K562 (cell line): ENCODE results near the gene PLA1A. TPM values are rescaled to one million over a fixed set of nuclear protein-coding genes. Genes with fewer than 3 reads are reported as not detected.

Experiments used
- CEBPB ChIP-seq: fragments of 450-650 bp; IDR thresholded peaks from 2 replicates; pipeline ENCODE4 v1.6.1; 2016; ENCODE audit warnings: missing genetic modification characterization, missing compliant biosample characterization
- CTBP1 ChIP-seq: fragments of 450-650 bp; IDR thresholded peaks from 2 replicates; pipeline ENCODE4 v1.6.1; 2016; ENCODE audit warnings: borderline replicate concordance
- GATA2 ChIP-seq: sonication (generic); formaldehyde crosslinking; IDR thresholded peaks from 2 replicates; pipeline ENCODE4 v1.4.0; 2020; ENCODE audit warnings: mild to moderate bottlenecking, missing genetic modification reagents
- GTF2A2 ChIP-seq: IDR thresholded peaks from 2 replicates; pipeline ENCODE4 v1.6.1; 2016; ENCODE audit warnings: mild to moderate bottlenecking, missing genetic modification characterization, missing compliant biosample characterization
- HDAC6 ChIP-seq: IDR thresholded peaks from 2 replicates; pipeline ENCODE4 v1.6.1; 2012; ENCODE audit warnings: low read depth, mild to moderate bottlenecking, control low read depth, inconsistent platforms, low read length, moderate library complexity
- HNRNPK ChIP-seq: fragments of 200-400 bp; formaldehyde crosslinking; IDR thresholded peaks from one replicate; pipeline ENCODE4 v1.6.1; 2018; ENCODE audit warnings: mild to moderate bottlenecking, low read depth, low read length; ENCODE audit not compliant: poor library complexity, severe bottlenecking
- PPARD ChIP-seq: fragments of 250-450 bp; sonication (Bioruptor Pico); IDR thresholded peaks from 2 replicates; pipeline ENCODE4 v1.8.0; 2022; ENCODE audit warnings: inconsistent platforms, mild to moderate bottlenecking, moderate library complexity
- PRPF4 ChIP-seq: fragments of 200-400 bp; formaldehyde crosslinking; IDR thresholded peaks from one replicate; pipeline ENCODE4 v1.6.1; 2017; ENCODE audit warnings: low read length, low read depth, mild to moderate bottlenecking; ENCODE audit not compliant: insufficient read depth, poor library complexity, severe bottlenecking
- RNF2 ChIP-seq: sonication (generic); IDR thresholded peaks from 2 replicates; pipeline ENCODE4 v1.6.1; 2016
- SLC30A9 ChIP-seq: fragments of 250-450 bp; sonication (Bioruptor Pico); IDR thresholded peaks from 2 replicates; pipeline ENCODE4 v1.8.0; 2022; ENCODE audit warnings: mild to moderate bottlenecking, moderate library complexity
- SPI1 ChIP-seq: IDR thresholded peaks from 2 replicates; pipeline ENCODE4 v1.6.1; 2011; ENCODE audit warnings: low read depth, low read length, control low read depth, borderline replicate concordance
- TEAD4 ChIP-seq, 2 experiments: sonication (generic) in 1 of 2; formaldehyde crosslinking in 1 of 2; IDR thresholded peaks; 2 replicates each; pipeline versions ENCODE4 v1.6.1 to v1.8.0; 2012 to 2022; ENCODE audit warnings: borderline replicate concordance in 1 of 2, inconsistent platforms in 1 of 2, low read length in 1 of 2, mild to moderate bottlenecking in 1 of 2, missing genetic modification reagents in 1 of 2
- TFAM ChIP-seq: fragments of 250-450 bp; sonication (Bioruptor Pico); conservative IDR thresholded peaks from 2 replicates; pipeline ENCODE4 v1.5.0; 2021; ENCODE audit warnings: mild to moderate bottlenecking, moderate library complexity
- TSC22D4 ChIP-seq: fragments of 450-650 bp; IDR thresholded peaks from 2 replicates; pipeline ENCODE4 v1.6.1; 2016; ENCODE audit warnings: missing genetic modification characterization, missing biosample characterization, control low read depth
- ZNF143 ChIP-seq: sonication (generic); formaldehyde crosslinking; IDR thresholded peaks from 2 replicates; pipeline ENCODE4 v1.9.0; 2022; ENCODE audit warnings: mild to moderate bottlenecking, missing genetic modification reagents
- ZNF311 ChIP-seq: fragments of 250-450 bp; sonication (Bioruptor Pico); IDR thresholded peaks from 2 replicates; pipeline ENCODE4 v1.4.0; 2020; ENCODE audit warnings: mild to moderate bottlenecking, moderate library complexity
- polyA plus RNA-seq, 8 experiments: library from polyadenylated mRNA; depleted of rRNA in 4 of 8; stranded (reverse) in 5 of 8; unstranded in 3 of 8; fragments of >200 nt; fragmentation: Nextera tagmentation in 2 of 8; fragmentation: Illumina TruSeq in 1 of 8; extraction: Ambion mirVana in 2 of 8; extraction: Trizol in 1 of 8; gene quantifications; 2 replicates each; pipeline versions ENCODE4 v1.2.1 to v1.2.3, GENCODE V29; 2011 to 2014; ENCODE audit warnings: inconsistent platforms in 1 of 8, missing spikeins in 1 of 8
- total RNA-seq, 7 experiments: library from RNA; depleted of rRNA in 6 of 7; stranded (reverse); fragments of >200 nt in 6 of 7; fragmentation: Illumina TruSeq in 2 of 7; extraction: Trizol in 2 of 7; gene quantifications; 2 replicates each; pipeline versions ENCODE4 v1.2.1 to v1.2.3, GENCODE V29; 2011 to 2021; ENCODE audit warnings: low replicate concordance in 1 of 7
- TF ChIP-seq, protein P1 (sequence below): sonication (generic); formaldehyde crosslinking; IDR thresholded peaks from 2 replicates; pipeline ENCODE4 v1.8.0; 2022; ENCODE audit warnings: mild to moderate bottlenecking, missing genetic modification reagents
- TF ChIP-seq, protein P2 (sequence below): sonication (generic); formaldehyde crosslinking; IDR thresholded peaks from 2 replicates; pipeline ENCODE4 v1.8.1; 2022; ENCODE audit warnings: missing genetic modification reagents
- TF ChIP-seq, protein P3 (sequence below): IDR thresholded peaks from 3 replicates; pipeline ENCODE4 v1.6.1; 2011; ENCODE audit warnings: borderline replicate concordance, mild to moderate bottlenecking; ENCODE audit not compliant: insufficient read length, insufficient read depth
- TF ChIP-seq, protein P4 (sequence below): sonication (generic); formaldehyde crosslinking; IDR thresholded peaks from 2 replicates; pipeline ENCODE4 v1.8.1; 2023; ENCODE audit warnings: mild to moderate bottlenecking, missing genetic modification reagents
- TF ChIP-seq, protein P5 (sequence below): fragments of 250-450 bp; sonication (Bioruptor Pico); IDR thresholded peaks from 2 replicates; pipeline ENCODE4 v1.5.0; 2021; ENCODE audit warnings: mild to moderate bottlenecking, moderate library complexity

The PLA1A gene
- total and polyA plus RNA-seq, 9 of the 15 experiments (the other 6 are each of a cell fraction or from before 2014, with no cell fraction given): not detected

DNA sequence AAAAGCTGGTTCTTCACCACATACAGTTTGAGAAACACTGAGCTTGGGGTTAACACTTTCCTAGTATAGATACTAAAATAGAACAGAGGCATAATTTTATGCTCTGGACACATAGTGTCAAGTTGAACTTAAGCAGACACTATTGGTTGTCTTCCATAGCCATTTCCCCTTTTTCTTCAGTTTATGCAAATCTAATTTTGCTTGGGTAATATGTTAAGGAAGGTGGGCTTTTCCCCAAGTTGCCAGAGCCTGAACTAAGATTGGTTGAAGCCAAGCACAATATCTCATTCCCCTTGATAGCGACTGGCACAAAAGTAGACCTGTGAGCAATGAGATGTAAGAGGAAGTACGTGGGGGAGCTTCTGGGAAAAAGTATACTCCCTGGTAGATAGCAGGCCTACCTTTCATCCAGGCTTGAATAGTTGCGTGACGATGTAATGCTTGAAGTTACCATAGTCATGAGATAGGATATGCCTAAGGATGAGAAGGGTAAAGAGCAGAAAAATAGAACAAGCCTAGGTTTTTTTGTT, 67.2 kb downstream of the PLA1A start (continued):
- no peak for TF ChIP-seq HDAC6
- TF ChIP-seq TSC22D4: no peak
- peak; percentile 54 for TF ChIP-seq CTBP1
- peak; percentile 37; the same call in 1 of the 2 replicates for TF ChIP-seq SPI1
- no peak for TF ChIP-seq TFAM (CRISPR knock-in tag)
- no peak for TF ChIP-seq GATA2 (CRISPR knock-in tag)
- TF ChIP-seq, protein P1, sequence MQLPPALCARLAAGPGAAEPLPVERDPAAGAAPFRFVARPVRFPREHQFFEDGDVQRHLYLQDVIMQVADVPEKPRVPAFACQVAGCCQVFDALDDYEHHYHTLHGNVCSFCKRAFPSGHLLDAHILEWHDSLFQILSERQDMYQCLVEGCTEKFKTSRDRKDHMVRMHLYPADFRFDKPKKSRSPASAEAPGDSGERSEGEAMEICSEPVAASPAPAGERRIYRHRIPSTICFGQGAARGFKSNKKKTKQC: no peak
- no peak for TF ChIP-seq ZNF143
- TF ChIP-seq, protein P2, sequence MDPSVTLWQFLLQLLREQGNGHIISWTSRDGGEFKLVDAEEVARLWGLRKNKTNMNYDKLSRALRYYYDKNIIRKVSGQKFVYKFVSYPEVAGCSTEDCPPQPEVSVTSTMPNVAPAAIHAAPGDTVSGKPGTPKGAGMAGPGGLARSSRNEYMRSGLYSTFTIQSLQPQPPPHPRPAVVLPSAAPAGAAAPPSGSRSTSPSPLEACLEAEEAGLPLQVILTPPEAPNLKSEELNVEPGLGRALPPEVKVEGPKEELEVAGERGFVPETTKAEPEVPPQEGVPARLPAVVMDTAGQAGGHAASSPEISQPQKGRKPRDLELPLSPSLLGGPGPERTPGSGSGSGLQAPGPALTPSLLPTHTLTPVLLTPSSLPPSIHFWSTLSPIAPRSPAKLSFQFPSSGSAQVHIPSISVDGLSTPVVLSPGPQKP: no peak
- TF ChIP-seq, protein P3, sequence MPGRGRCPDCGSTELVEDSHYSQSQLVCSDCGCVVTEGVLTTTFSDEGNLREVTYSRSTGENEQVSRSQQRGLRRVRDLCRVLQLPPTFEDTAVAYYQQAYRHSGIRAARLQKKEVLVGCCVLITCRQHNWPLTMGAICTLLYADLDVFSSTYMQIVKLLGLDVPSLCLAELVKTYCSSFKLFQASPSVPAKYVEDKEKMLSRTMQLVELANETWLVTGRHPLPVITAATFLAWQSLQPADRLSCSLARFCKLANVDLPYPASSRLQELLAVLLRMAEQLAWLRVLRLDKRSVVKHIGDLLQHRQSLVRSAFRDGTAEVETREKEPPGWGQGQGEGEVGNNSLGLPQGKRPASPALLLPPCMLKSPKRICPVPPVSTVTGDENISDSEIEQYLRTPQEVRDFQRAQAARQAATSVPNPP: no peak
- no peak for TF ChIP-seq HNRNPK
- no peak for TF ChIP-seq GTF2A2 (tag)
- TF ChIP-seq ZNF311 (CRISPR knock-in tag): no peak
- peak; percentile 47; the same call in 1 of the 2 replicates for TF ChIP-seq TEAD4 (IDR thresholded peaks at IDR 0.05; ENCODE audit: low read length)
- TF ChIP-seq TEAD4 (CRISPR knock-in tag; IDR thresholded peaks at IDR 0.05; ENCODE audit: borderline replicate concordance): no peak
- TF ChIP-seq, protein P4, sequence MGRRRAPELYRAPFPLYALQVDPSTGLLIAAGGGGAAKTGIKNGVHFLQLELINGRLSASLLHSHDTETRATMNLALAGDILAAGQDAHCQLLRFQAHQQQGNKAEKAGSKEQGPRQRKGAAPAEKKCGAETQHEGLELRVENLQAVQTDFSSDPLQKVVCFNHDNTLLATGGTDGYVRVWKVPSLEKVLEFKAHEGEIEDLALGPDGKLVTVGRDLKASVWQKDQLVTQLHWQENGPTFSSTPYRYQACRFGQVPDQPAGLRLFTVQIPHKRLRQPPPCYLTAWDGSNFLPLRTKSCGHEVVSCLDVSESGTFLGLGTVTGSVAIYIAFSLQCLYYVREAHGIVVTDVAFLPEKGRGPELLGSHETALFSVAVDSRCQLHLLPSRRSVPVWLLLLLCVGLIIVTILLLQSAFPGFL: no peak
- no peak for TF ChIP-seq PRPF4
- no peak for TF ChIP-seq PPARD
- TF ChIP-seq, protein P5, sequence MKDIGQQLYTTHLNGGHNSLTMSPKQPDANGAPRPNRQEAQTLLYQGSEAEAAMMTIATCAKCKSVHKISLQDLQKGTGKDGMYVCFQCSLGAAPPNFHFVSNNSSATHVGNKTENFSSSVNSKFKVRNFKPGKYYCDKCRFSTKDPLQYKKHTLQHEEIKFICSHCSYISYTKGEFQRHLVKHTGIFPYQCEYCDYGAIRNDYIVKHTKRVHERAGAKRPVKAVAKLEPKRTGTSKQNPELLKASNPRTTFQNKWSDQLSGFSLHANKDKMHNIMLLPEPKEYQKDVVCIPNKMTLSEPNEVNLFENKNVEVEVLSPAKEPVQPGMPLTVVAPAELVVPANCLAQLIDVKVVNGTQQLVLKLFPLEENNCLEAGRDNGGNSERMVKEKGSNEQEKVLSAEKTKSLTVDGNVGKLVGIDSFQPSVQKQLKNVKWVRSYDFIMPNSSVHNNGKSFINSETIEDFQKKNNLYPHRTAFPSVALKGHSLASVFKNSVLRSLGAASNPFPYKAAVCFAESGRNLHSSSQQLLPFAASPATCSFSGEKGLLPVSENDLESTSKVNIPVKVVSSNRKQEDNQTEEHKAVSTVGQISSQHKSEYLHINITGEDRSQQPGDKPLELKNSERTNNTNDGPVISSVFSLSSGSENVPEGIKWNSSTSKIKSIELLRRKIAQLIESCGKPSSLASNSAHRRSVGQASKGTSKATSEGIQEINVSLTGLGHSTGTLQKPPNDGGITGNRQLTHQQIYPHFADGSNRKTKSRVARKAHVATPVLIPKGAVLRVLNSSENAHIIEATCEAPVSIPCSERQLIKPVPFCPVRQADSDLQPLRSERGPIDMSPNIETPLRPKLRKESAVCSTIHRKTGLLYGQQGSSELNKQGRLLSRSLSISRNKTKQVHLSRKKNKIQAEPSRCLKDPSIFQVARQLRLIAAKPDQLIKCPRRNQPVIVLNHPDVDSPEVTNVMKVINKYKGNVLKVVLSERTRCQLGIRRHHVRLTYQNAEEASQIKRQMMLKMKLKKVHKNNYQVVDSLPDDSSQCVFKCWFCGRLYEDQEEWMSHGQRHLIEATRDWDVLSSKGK: no peak
- TF ChIP-seq SLC30A9: no peak
- no peak for TF ChIP-seq RNF2
- no peak for TF ChIP-seq CEBPB (tag)
